IMR-90 (cell line): Measurements from ENCODE around the gene TRMT1.

Source experiments
- BHLHE40 ChIP-seq: fragments of 150-350 bp; IDR thresholded peaks from 2 replicates; pipeline ENCODE4 v1.6.1; 2016; ENCODE audit warnings: mild to moderate bottlenecking, low read depth, low read length
- MXI1 ChIP-seq: IDR thresholded peaks from 2 replicates; pipeline ENCODE4 v1.6.1; 2012; ENCODE audit warnings: low read depth, mild to moderate bottlenecking, low read length, moderate library complexity, borderline replicate concordance
- NFE2L2 ChIP-seq: fragments of 150-350 bp; IDR thresholded peaks from 2 replicates; pipeline ENCODE4 v1.6.1; 2016; ENCODE audit warnings: low read depth, mild to moderate bottlenecking, low read length
- TF ChIP-seq, protein P1 (sequence below): conservative IDR thresholded peaks from 2 replicates; pipeline ENCODE4 v1.5.1; 2012; ENCODE audit warnings: mild to moderate bottlenecking, low read depth, low read length, improper control_type of control experiment
- TF ChIP-seq, protein P2 (sequence below): fragments of 150-350 bp; IDR thresholded peaks from 2 replicates; pipeline ENCODE4 v1.6.1; 2016; ENCODE audit warnings: low read depth, mild to moderate bottlenecking, low read length, moderate library complexity, borderline replicate concordance

DNA sequence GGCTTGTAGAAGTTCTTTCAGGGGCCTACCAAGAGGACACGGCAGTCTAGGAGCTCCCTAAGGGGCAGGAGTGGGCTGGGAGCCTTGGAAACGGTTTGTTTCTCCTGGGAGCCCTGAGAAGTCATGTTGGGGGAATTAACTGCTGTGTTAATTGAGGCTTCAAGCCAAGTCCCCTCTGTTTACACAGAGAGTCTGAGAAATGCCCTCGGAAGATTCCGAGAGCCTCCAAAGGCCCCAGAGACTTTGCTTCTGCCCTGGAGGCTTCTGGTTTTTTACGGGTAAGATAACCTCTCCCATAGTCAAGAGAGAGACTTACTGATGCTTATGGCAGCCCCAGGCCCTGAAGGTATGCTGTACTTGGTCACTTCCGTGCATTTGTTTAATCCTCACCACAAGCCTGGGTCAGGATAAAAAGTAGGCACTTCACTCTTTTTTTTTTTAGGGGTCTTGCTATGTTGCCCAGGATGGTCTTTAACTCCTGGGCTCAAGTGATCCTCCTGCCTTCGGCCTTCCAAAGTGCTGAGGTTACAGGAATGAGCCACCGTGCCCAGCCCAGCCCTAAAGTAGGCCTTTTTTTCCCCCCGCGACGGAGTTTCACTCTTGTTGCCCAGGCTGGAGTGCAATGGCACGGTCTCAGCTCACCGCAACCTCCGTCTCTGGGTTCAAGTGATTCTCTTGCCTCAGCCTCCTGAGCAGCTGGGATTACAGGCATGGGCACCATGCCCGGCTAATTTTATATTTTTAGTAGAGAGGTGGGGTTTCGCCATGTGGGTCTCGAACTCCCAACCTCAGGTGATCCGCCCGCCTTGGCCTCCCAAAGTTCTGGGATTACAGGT is 48.8 kb upstream of the TRMT1 start:
- TF ChIP-seq, protein P1, sequence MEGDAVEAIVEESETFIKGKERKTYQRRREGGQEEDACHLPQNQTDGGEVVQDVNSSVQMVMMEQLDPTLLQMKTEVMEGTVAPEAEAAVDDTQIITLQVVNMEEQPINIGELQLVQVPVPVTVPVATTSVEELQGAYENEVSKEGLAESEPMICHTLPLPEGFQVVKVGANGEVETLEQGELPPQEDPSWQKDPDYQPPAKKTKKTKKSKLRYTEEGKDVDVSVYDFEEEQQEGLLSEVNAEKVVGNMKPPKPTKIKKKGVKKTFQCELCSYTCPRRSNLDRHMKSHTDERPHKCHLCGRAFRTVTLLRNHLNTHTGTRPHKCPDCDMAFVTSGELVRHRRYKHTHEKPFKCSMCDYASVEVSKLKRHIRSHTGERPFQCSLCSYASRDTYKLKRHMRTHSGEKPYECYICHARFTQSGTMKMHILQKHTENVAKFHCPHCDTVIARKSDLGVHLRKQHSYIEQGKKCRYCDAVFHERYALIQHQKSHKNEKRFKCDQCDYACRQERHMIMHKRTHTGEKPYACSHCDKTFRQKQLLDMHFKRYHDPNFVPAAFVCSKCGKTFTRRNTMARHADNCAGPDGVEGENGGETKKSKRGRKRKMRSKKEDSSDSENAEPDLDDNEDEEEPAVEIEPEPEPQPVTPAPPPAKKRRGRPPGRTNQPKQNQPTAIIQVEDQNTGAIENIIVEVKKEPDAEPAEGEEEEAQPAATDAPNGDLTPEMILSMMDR: no peak
- TF ChIP-seq MXI1: no peak
- no peak for TF ChIP-seq BHLHE40
- TF ChIP-seq, protein P2, sequence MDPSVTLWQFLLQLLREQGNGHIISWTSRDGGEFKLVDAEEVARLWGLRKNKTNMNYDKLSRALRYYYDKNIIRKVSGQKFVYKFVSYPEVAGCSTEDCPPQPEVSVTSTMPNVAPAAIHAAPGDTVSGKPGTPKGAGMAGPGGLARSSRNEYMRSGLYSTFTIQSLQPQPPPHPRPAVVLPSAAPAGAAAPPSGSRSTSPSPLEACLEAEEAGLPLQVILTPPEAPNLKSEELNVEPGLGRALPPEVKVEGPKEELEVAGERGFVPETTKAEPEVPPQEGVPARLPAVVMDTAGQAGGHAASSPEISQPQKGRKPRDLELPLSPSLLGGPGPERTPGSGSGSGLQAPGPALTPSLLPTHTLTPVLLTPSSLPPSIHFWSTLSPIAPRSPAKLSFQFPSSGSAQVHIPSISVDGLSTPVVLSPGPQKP: no peak
- no peak for TF ChIP-seq NFE2L2
